BLaER1 (cell line): ENCODE measurements around the gene CECR2.

Source experiments
- H3K27ac ChIP-seq: shearing (Covaris generic); formaldehyde crosslinking; 2 replicates; pipeline ENCODE4 v1.8.1; 2022
- H3K27me3 ChIP-seq: shearing (Covaris generic); formaldehyde crosslinking; 2 replicates; pipeline ENCODE4 v1.8.1; 2022
- H3K36me3 ChIP-seq: shearing (Covaris generic); formaldehyde crosslinking; 2 replicates; pipeline ENCODE4 v1.8.1; 2022
- H3K4me1 ChIP-seq: shearing (Covaris generic); formaldehyde crosslinking; 2 replicates; pipeline ENCODE4 v1.8.1; 2022
- H3K4me2 ChIP-seq: shearing (Covaris generic); formaldehyde crosslinking; 2 replicates; pipeline ENCODE4 v1.8.1; 2022
- H3K4me3 ChIP-seq: shearing (Covaris generic); formaldehyde crosslinking; 2 replicates; pipeline ENCODE4 v1.8.1; 2022
- H3K9ac ChIP-seq: shearing (Covaris generic); formaldehyde crosslinking; 2 replicates; pipeline ENCODE4 v1.8.1; 2022
- H3K9me3 ChIP-seq: shearing (Covaris generic); formaldehyde crosslinking; 2 replicates; pipeline ENCODE4 v1.8.1; 2022
- H4K20me1 ChIP-seq: shearing (Covaris generic); formaldehyde crosslinking; 2 replicates; pipeline ENCODE4 v1.8.1; 2022
- Cebpa-rat ChIP-seq: shearing (Covaris generic); IDR thresholded peaks from 2 replicates; pipeline ENCODE4 v1.8.1; 2022

The CECR2 gene

DNA sequence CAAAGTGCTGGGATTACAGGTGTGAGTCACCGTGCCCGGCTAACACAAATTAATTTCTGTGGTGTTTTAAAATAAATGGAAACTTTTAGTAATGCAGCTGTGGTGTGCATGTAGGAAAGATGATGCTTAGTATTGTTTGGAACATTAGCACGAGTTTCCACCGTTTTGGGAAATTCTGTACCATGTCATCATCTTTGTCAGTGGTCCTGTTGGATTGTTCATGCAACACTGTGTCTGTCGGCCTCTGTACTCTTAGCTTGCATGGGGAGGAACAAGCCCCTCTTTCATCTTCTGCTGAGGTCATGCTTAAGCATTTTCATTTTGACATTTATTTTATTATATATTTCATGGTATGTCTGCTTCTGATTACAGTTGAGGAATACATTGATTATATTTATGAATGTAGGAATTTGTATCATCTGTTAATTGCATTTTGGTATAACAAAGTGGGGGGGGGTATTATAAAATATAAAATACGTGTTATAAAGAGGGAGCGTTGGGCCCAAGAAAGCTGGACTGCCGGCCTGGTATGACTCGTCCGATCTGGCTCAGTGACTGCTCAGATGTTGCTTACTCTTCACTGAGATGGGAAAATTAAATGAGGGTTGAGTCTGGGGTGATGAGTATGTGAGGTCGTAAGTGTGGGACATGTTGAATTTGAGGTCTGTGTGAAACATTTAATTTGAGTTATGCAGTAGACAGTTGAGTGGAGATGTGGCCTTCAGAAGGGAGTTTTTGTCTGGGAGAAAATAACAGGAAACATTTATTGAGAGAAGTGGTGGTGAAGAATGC, 28.7 kb downstream of the CECR2 start:
- Histone ChIP-seq H3K9ac (no peak overlapping the region), H3K4me1 (peaks cover 5% of the 10 kb centered on the region; the same call in 1 of the 2 replicates), H3K4me2 (no peak overlapping the region), H3K4me3 (no peak overlapping the region), H4K20me1 (no peaks in the 10 kb centered on the region), H3K27ac (no peak overlapping the region), H3K9me3 (no peaks in the 10 kb centered on the region), H3K36me3 (no peaks in the 10 kb centered on the region), H3K27me3 (no peaks in the 10 kb centered on the region)
- no peak for TF ChIP-seq Cebpa-rat

- no peaks in the 10 kb centered on the region for H3K27me3 ChIP-seq
- H3K4me3 ChIP-seq, result no peak overlapping the region
- H3K4me1 ChIP-seq, result peaks cover 5% of the 10 kb centered on the region; the same call in 1 of the 2 replicates
- no peaks in the 10 kb centered on the region for H3K9me3 ChIP-seq
- H3K4me2 ChIP-seq, result no peak overlapping the region
- no peak overlapping the region for H3K27ac ChIP-seq
- H3K36me3 ChIP-seq, result no peaks in the 10 kb centered on the region
- H4K20me1 ChIP-seq, result no peaks in the 10 kb centered on the region
- TF ChIP-seq Cebpa-rat, result no peak
- H3K9ac ChIP-seq, result no peak overlapping the region
Measured at GRCh38 chr22:17400305-17400704, 31.0 kb downstream of the CECR2 start.

DNA sequence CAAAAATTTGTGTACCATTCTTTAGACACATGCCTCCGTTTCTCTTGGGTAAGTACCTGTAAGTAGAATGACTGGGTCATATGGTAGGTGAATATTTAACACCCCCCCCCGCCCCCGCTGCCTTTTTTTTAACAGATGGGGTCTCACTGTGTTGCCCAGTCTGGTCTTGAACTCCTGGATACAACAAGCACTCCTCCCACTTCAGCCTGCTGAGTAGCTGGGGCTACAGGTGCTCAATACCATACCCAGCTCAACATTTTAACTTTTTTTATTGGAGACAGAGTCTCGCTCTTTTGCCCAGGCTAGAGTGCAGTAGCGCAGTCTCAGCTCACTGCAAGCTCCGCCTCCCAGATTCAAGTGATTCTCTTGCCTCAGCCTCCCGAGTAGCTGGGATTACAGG, 32.5 kb downstream of the CECR2 start:
- no peaks in the 10 kb centered on the region for H3K36me3 ChIP-seq
- H3K4me2 ChIP-seq, result no peak overlapping the region
- H3K27me3 ChIP-seq, result no peaks in the 10 kb centered on the region
- H3K27ac ChIP-seq, result no peak overlapping the region
- TF ChIP-seq Cebpa-rat, result no peak
- no peaks in the 10 kb centered on the region for H3K9me3 ChIP-seq
- H3K4me3 ChIP-seq, result no peak overlapping the region
- H4K20me1 ChIP-seq, result no peaks in the 10 kb centered on the region
- H3K9ac ChIP-seq, result no peak overlapping the region
- peaks cover 5% of the 10 kb centered on the region; the same call in 1 of the 2 replicates for H3K4me1 ChIP-seq

DNA sequence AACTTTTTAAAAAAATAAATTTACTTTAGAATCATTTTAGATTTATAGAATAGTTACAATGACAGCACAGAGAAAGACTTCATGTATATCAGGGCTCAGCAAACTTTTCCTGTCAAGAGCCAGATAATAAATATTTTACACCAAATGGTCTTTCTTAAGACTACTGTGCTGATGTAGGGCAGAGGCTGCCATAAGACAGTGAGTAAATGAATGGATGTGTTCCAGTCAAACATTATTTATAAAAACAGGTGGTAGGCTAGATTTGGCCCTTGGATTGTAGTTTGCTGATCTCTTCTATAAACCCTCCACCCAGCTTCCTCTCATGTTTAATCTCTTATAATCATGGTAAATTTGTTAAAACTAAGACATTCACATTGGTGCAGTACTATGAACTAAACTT, 33.0 kb downstream of the CECR2 start:
- Histone ChIP-seq H3K27me3 (no peaks in the 10 kb centered on the region), H3K9ac (no peak overlapping the region), H3K9me3 (no peaks in the 10 kb centered on the region), H3K4me3 (no peak overlapping the region), H3K4me2 (no peak overlapping the region), H3K4me1 (peaks cover 5% of the 10 kb centered on the region; the same call in 1 of the 2 replicates), H4K20me1 (no peaks in the 10 kb centered on the region), H3K36me3 (no peaks in the 10 kb centered on the region), H3K27ac (no peak overlapping the region)
- TF ChIP-seq Cebpa-rat, result no peak

GRCh38 chr22:17403906-17404305, 34.6 kb downstream of the CECR2 start:
- H3K27me3 ChIP-seq, result no peaks in the 10 kb centered on the region
- no peaks in the 10 kb centered on the region for H3K4me1 ChIP-seq
- TF ChIP-seq Cebpa-rat, result no peak
- H3K9ac ChIP-seq, result no peak overlapping the region
- H3K4me3 ChIP-seq, result no peak overlapping the region
- no peaks in the 10 kb centered on the region for H4K20me1 ChIP-seq
- H3K27ac ChIP-seq, result no peak overlapping the region
- H3K9me3 ChIP-seq, result no peaks in the 10 kb centered on the region
- no peaks in the 10 kb centered on the region for H3K36me3 ChIP-seq
- no peak overlapping the region for H3K4me2 ChIP-seq

DNA sequence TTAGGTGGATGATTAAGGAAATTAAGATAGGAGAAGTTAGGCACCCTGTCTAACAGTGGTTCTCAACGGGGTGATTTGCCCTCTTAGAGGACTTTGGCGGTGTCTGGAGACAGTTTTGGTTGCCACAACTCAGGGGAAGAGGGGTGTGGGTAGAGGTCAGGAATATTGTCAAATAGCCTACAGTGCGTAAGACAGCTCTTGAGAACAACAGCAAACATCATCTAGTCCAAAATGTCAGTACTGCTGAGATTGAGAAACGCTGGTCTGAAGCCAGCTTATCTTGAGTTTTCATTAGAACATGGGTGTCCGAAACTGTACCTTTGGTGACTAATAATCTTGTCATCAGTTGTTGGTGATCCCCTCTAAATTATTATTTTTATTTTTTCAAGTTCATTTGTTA, 38.4 kb downstream of the CECR2 start:
- Histone ChIP-seq H3K36me3 (no peaks in the 10 kb centered on the region), H3K9me3 (no peaks in the 10 kb centered on the region), H3K4me1 (no peaks in the 10 kb centered on the region), H3K4me2 (no peak overlapping the region), H3K27me3 (no peaks in the 10 kb centered on the region), H3K9ac (no peak overlapping the region), H4K20me1 (no peaks in the 10 kb centered on the region), H3K4me3 (no peak overlapping the region), H3K27ac (no peak overlapping the region)
- TF ChIP-seq Cebpa-rat, result no peak

- Histone ChIP-seq H4K20me1 (no peaks in the 10 kb centered on the region), H3K4me2 (no peak overlapping the region), H3K27ac (no peak overlapping the region), H3K4me1 (no peaks in the 10 kb centered on the region), H3K27me3 (no peaks in the 10 kb centered on the region), H3K9me3 (no peaks in the 10 kb centered on the region), H3K36me3 (no peaks in the 10 kb centered on the region), H3K4me3 (no peak overlapping the region), H3K9ac (no peak overlapping the region)
- no peak for TF ChIP-seq Cebpa-rat
Measured at GRCh38 chr22:17410576-17410975, 41.3 kb downstream of the CECR2 start.

- H3K27me3 ChIP-seq, result no peaks in the 10 kb centered on the region
- H3K36me3 ChIP-seq, result no peaks in the 10 kb centered on the region
- H3K9me3 ChIP-seq, result no peaks in the 10 kb centered on the region
- no peak overlapping the region for H3K4me3 ChIP-seq
- H3K4me1 ChIP-seq, result no peaks in the 10 kb centered on the region
- no peak overlapping the region for H3K9ac ChIP-seq
- H4K20me1 ChIP-seq, result no peaks in the 10 kb centered on the region
- no peak for TF ChIP-seq Cebpa-rat
- no peak overlapping the region for H3K4me2 ChIP-seq
- H3K27ac ChIP-seq, result no peak overlapping the region
Measured at GRCh38 chr22:17411213-17411612, 42.0 kb downstream of the CECR2 start.

- H3K27me3 ChIP-seq, result no peaks in the 10 kb centered on the region
- H4K20me1 ChIP-seq, result no peaks in the 10 kb centered on the region
- no peaks in the 10 kb centered on the region for H3K9me3 ChIP-seq
- no peak overlapping the region for H3K4me3 ChIP-seq
- no peak overlapping the region for H3K9ac ChIP-seq
- H3K27ac ChIP-seq, result no peak overlapping the region
- H3K4me2 ChIP-seq, result no peak overlapping the region
- no peak for TF ChIP-seq Cebpa-rat
- H3K4me1 ChIP-seq, result no peaks in the 10 kb centered on the region
- H3K36me3 ChIP-seq, result no peaks in the 10 kb centered on the region
Measured at GRCh38 chr22:17412232-17412631, 43.0 kb downstream of the CECR2 start.

GRCh38 chr22:17418890-17419324, 49.6 kb downstream of the CECR2 start:
- no peaks in the 10 kb centered on the region for H3K27me3 ChIP-seq
- H3K36me3 ChIP-seq, result no peaks in the 10 kb centered on the region
- peaks cover 6% of the 10 kb centered on the region; the same call in 1 of the 2 replicates for H3K9me3 ChIP-seq
- no peaks in the 10 kb centered on the region for H4K20me1 ChIP-seq
- no peak overlapping the region for H3K9ac ChIP-seq
- no peak overlapping the region for H3K4me2 ChIP-seq
- no peaks in the 10 kb centered on the region for H3K4me1 ChIP-seq
- no peak overlapping the region for H3K4me3 ChIP-seq
- TF ChIP-seq Cebpa-rat, result no peak
- no peak overlapping the region for H3K27ac ChIP-seq
